Progenitor cell of endocrine pancreas (in vitro differentiated cells): ENCODE results near the gene CCDC14. TPM values are rescaled to one million over a fixed set of nuclear protein-coding genes. Genes with fewer than 3 reads are reported as not detected.

Source experiments
- DNase-seq: peaks from one replicate; pipeline ENCODE4 v3.0.0; 2021; ENCODE audit warnings: low spot score; ENCODE audit not compliant: unreplicated experiment
- H3K27ac Mint-ChIP-seq: 2 replicates; pipeline ENCODE4 v1.8.0; 2021; ENCODE audit warnings: mild to moderate bottlenecking, moderate library complexity, mixed read lengths
- H3K27me3 Mint-ChIP-seq: 2 replicates; pipeline ENCODE4 v1.8.0; 2021; ENCODE audit warnings: mixed read lengths
- H3K36me3 Mint-ChIP-seq: 2 replicates; pipeline ENCODE4 v1.8.0; 2022; ENCODE audit warnings: mixed read lengths; ENCODE audit not compliant: insufficient read depth
- H3K4me1 Mint-ChIP-seq: 2 replicates; pipeline ENCODE4 v1.8.0; 2021; ENCODE audit warnings: low read depth, mixed read lengths
- H3K4me3 Mint-ChIP-seq: 2 replicates; pipeline ENCODE4 v1.8.0; 2021; ENCODE audit warnings: low read depth, mild to moderate bottlenecking, moderate library complexity, mixed read lengths
- H3K9me3 Mint-ChIP-seq: 2 replicates; pipeline ENCODE4 v1.8.0; 2021; ENCODE audit warnings: low read depth, mixed read lengths
- total RNA-seq: library from RNA; stranded (reverse); gene quantifications from 2 replicates; pipeline ENCODE4 v1.2.1, GENCODE V29; 2021
- TF ChIP-seq, protein P1 (sequence below): fragments of 200-600 bp; sonication (generic); IDR thresholded peaks from one replicate; pipeline ENCODE4 v1.5.0; 2021; ENCODE audit warnings: antibody characterized with exemption, mild to moderate bottlenecking; ENCODE audit not compliant: unreplicated experiment

The CCDC14 gene
- total RNA-seq, 1 donor from 2014 or later = 114 TPM

DNA sequence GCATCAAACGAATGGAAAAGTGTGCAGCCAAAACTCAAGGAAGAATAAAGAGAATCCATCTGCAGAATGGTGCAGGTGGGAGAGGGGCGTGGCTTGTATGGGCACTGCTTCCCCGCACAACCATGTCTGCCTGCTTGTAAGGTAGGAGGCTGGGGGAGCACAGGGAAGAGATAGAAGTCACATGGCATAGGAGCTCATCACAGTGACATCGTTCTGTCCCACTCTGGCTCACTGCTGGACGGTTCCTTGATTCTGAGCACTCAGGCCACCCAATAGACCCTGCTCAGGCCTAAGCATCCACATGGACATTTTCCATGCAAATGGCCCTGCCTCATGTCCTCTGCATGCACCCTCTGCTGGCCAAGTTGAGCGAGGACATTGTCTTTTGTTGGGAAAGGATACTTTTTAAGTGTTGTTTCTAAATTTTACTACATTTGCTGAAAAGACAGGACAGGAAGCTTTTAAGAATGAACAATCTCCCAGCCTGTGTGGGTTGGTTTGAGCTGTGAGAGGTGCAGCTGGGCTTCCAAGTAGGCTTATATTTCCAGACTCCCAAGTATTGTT is 79.9 kb downstream of the CCDC14 start:
- no peaks in the 10 kb centered on the region for H3K9me3 Mint-ChIP-seq
- DNase-seq = no peak
- H3K4me1 Mint-ChIP-seq = no peaks in the 10 kb centered on the region

DNA sequence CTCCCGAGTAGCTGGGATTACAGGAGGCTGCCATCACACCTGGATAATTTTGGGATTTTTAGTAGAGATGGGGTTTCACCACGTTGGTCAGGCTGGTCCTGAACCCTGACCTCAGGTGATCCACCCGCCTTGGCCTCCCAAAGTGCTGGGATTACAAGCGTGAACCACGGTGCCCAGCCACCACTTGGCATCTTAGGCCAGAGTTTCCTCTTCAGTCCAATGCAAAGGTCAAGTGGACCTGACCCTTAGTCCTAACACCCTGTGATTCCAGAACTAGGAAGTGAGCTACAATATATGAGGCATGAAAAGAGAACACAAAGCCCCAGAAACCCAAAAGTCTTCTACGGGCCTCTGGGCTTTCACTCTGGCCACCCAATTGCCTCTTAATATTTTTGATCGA is 82.2 kb downstream of the CCDC14 start:
- TF ChIP-seq, protein P1, sequence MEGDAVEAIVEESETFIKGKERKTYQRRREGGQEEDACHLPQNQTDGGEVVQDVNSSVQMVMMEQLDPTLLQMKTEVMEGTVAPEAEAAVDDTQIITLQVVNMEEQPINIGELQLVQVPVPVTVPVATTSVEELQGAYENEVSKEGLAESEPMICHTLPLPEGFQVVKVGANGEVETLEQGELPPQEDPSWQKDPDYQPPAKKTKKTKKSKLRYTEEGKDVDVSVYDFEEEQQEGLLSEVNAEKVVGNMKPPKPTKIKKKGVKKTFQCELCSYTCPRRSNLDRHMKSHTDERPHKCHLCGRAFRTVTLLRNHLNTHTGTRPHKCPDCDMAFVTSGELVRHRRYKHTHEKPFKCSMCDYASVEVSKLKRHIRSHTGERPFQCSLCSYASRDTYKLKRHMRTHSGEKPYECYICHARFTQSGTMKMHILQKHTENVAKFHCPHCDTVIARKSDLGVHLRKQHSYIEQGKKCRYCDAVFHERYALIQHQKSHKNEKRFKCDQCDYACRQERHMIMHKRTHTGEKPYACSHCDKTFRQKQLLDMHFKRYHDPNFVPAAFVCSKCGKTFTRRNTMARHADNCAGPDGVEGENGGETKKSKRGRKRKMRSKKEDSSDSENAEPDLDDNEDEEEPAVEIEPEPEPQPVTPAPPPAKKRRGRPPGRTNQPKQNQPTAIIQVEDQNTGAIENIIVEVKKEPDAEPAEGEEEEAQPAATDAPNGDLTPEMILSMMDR = no peak
- H3K4me3 Mint-ChIP-seq = no peak overlapping the region
- no peaks in the 10 kb centered on the region for H3K4me1 Mint-ChIP-seq
- no peaks in the 10 kb centered on the region for H3K9me3 Mint-ChIP-seq
- DNase-seq = no peak
- no peaks in the 10 kb centered on the region for H3K36me3 Mint-ChIP-seq
- H3K27ac Mint-ChIP-seq = no peak overlapping the region
- H3K27me3 Mint-ChIP-seq = peaks cover 32% of the 10 kb centered on the region

More for the DNA sequence above, 79.9 kb downstream of the CCDC14 start:
- H3K27me3 Mint-ChIP-seq = peaks cover 46% of the 10 kb centered on the region
- TF ChIP-seq, protein P1 = peak; percentile 54
- H3K4me3 Mint-ChIP-seq = no peak overlapping the region
- H3K27ac Mint-ChIP-seq = no peak overlapping the region
- no peaks in the 10 kb centered on the region for H3K36me3 Mint-ChIP-seq

DNA sequence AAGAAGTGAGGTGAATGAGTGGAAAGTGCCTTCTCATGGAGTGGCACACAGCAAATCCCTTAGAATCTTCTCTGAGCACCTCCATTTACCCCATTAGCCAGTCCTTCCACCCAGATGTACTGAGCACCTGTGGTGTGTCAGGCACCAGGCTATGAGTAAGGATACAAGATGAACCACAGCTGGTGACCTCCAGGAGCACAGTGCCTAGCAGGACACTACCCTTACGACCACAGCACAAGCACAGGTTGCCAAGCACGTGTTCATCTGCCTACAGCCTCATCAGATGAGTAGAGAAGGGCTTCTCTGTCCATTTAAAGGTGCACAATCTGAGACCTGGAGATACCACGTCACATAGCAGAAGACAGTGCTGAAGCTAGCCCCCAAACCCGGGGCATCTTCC is 83.1 kb downstream of the CCDC14 start:
- Mint-ChIP-seq H3K9me3 (no peaks in the 10 kb centered on the region), H3K36me3 (no peaks in the 10 kb centered on the region), H3K27me3 (peaks cover 23% of the 10 kb centered on the region), H3K4me3 (no peak overlapping the region), H3K27ac (no peak overlapping the region), H3K4me1 (no peaks in the 10 kb centered on the region)
- no peak for DNase-seq
- TF ChIP-seq, protein P1 = no peak

- DNase-seq = no peak
- peaks cover 18% of the 10 kb centered on the region for H3K27me3 Mint-ChIP-seq
- no peaks in the 10 kb centered on the region for H3K9me3 Mint-ChIP-seq
- no peak overlapping the region for H3K4me3 Mint-ChIP-seq
- no peaks in the 10 kb centered on the region for H3K4me1 Mint-ChIP-seq
- TF ChIP-seq, protein P1 = no peak
- H3K27ac Mint-ChIP-seq = no peak overlapping the region
- H3K36me3 Mint-ChIP-seq = no peaks in the 10 kb centered on the region
These were observed 83.6 kb downstream of the CCDC14 start for GRCh38 chr3:123877466-123877865.

DNA sequence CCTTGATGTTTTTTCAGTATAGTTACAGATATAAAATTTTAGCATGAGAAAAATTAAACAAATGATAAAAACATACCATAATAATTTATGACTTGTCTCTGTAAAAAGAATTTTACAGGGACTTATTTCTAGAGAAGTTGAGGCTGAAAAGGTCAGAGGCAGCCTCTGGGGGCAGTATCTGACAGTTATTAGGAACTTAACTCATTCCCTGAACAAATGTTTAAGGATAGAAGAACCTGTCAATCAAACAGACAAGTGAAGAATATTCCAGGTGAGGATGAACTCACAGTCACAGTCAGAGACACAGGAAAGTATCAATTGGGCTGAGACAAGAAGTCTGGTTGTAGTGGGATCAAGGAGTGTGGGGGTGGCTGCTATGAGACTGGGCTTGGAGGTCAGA is 84.2 kb downstream of the CCDC14 start:
- DNase-seq = no peak
- TF ChIP-seq, protein P1 = peak; percentile 50
- no peak overlapping the region for H3K27ac Mint-ChIP-seq
- H3K4me3 Mint-ChIP-seq = no peak overlapping the region
- H3K9me3 Mint-ChIP-seq = no peaks in the 10 kb centered on the region
- no peaks in the 10 kb centered on the region for H3K36me3 Mint-ChIP-seq
- H3K27me3 Mint-ChIP-seq = peaks cover 14% of the 10 kb centered on the region
- no peaks in the 10 kb centered on the region for H3K4me1 Mint-ChIP-seq
